GM12891 (cell line): Measurements from ENCODE around the gene SIRPB1.

Experiments used
- PAX5 ChIP-seq: IDR thresholded peaks from 2 replicates; pipeline ENCODE4 v1.6.1; 2011; ENCODE audit warnings: low read length, moderate library complexity, mild to moderate bottlenecking; ENCODE audit not compliant: insufficient read depth, severe bottlenecking
- POLR2A ChIP-seq: IDR thresholded peaks from 2 replicates; pipeline ENCODE4 v1.6.1; 2011; ENCODE audit warnings: low read depth, low read length, control low read depth
- POLR2AphosphoS5 ChIP-seq: IDR thresholded peaks from 2 replicates; pipeline ENCODE4 v1.6.1; 2011; ENCODE audit warnings: low read depth, low read length, control low read depth
- SPI1 ChIP-seq: IDR thresholded peaks from 2 replicates; pipeline ENCODE4 v1.6.1; 2011; ENCODE audit warnings: low read depth, low read length, control low read depth

- no peak for TF ChIP-seq POLR2A
- TF ChIP-seq PAX5 = no peak
- no peak for TF ChIP-seq POLR2AphosphoS5
- TF ChIP-seq SPI1 = no peak
Measured at GRCh38 chr20:1618479-1618878, 1.3 kb downstream of the SIRPB1 start.
